Mesenchymal stem cell (in vitro differentiated cells and primary cell): ENCODE results near the gene SLC34A1.

Source experiments
- DNase-seq: peaks from one replicate; pipeline ENCODE4 v3.0.0-alpha.2; 2013
- H2AFZ ChIP-seq: one replicate; pipeline ENCODE4 v1.6.1; 2013; ENCODE audit warnings: low read depth, mild to moderate bottlenecking, control low read depth, inconsistent platforms, low read length, moderate library complexity
- H2AK5ac ChIP-seq: 2 replicates; pipeline ENCODE4 v1.6.1; 2013; ENCODE audit warnings: low read length, moderate library complexity, mild to moderate bottlenecking, inconsistent platforms; ENCODE audit not compliant: severe bottlenecking
- H2BK120ac ChIP-seq: one replicate; pipeline ENCODE4 v1.6.1; 2013; ENCODE audit warnings: low read depth, mild to moderate bottlenecking, inconsistent platforms, low read length, moderate library complexity
- H2BK12ac ChIP-seq, 2 experiments: one replicate each; pipeline ENCODE4 v1.6.1; 2013; ENCODE audit warnings: inconsistent platforms in 2 of 2, low read length in 2 of 2, mild to moderate bottlenecking in 2 of 2, moderate library complexity in 2 of 2, control low read depth in 1 of 2
- H2BK15ac ChIP-seq: one replicate; pipeline ENCODE4 v1.6.1; 2013; ENCODE audit warnings: mild to moderate bottlenecking, low read depth, inconsistent platforms; ENCODE audit not compliant: poor library complexity, severe bottlenecking
- H2BK5ac ChIP-seq: 2 replicates; pipeline ENCODE4 v1.6.1; 2013; ENCODE audit warnings: low read depth, mild to moderate bottlenecking, low read length, control low read depth, inconsistent platforms; ENCODE audit not compliant: poor library complexity, severe bottlenecking
- H3K14ac ChIP-seq, 2 experiments: one replicate each; pipeline ENCODE4 v1.6.1; 2013; ENCODE audit warnings: inconsistent platforms in 2 of 2, low read length in 2 of 2, control low read depth in 1 of 2, mild to moderate bottlenecking in 1 of 2, moderate library complexity in 1 of 2
- H3K18ac ChIP-seq, 2 experiments: one replicate each; pipeline ENCODE4 v1.6.1; 2013; ENCODE audit warnings: inconsistent platforms in 2 of 2, low read length in 2 of 2, control low read depth in 1 of 2, low read depth in 1 of 2, mild to moderate bottlenecking in 1 of 2
- H3K23ac ChIP-seq, 2 experiments: one replicate each; pipeline ENCODE4 v1.6.1; 2013; ENCODE audit warnings: inconsistent platforms in 2 of 2, low read length in 2 of 2, mild to moderate bottlenecking in 2 of 2, moderate library complexity in 2 of 2, control low read depth in 1 of 2
- H3K27ac ChIP-seq: 2 replicates; pipeline ENCODE4 v1.5.1; 2013; ENCODE audit warnings: mild to moderate bottlenecking, moderate library complexity, low read length, control low read depth, inconsistent platforms; ENCODE audit not compliant: poor library complexity, severe bottlenecking
- H3K27me3 ChIP-seq, 2 experiments: 2 replicates each; pipeline versions ENCODE4 v1.6.1 to v1.7.0; 2013; ENCODE audit warnings: low read length in 2 of 2, mild to moderate bottlenecking in 2 of 2, moderate library complexity in 2 of 2, control low read depth in 1 of 2, inconsistent platforms in 1 of 2; ENCODE audit not compliant: control insufficient read depth in 1 of 2, insufficient read depth in 1 of 2
- H3K36me3 ChIP-seq, 2 experiments: 2 replicates each; pipeline versions ENCODE4 v1.6.1 to v1.7.0; 2013; ENCODE audit warnings: low read length in 2 of 2, control low read depth in 1 of 2, inconsistent platforms in 1 of 2, low read depth in 1 of 2, mild to moderate bottlenecking in 1 of 2; ENCODE audit not compliant: insufficient read depth in 2 of 2, control insufficient read depth in 1 of 2
- H3K4ac ChIP-seq, 2 experiments: one replicate each; pipeline ENCODE4 v1.6.1; 2013; ENCODE audit warnings: inconsistent platforms in 2 of 2, low read length in 2 of 2, mild to moderate bottlenecking in 2 of 2, moderate library complexity in 2 of 2, control low read depth in 1 of 2, low read depth in 1 of 2
- H3K4me1 ChIP-seq: 2 replicates; pipeline ENCODE4 v1.6.1; 2013; ENCODE audit warnings: low read depth, low read length, control low read depth; ENCODE audit not compliant: control insufficient read depth, insufficient read depth
- H3K4me2 ChIP-seq: 2 replicates; pipeline ENCODE4 v1.6.1; 2013; ENCODE audit warnings: low read length, mild to moderate bottlenecking, inconsistent platforms; ENCODE audit not compliant: poor library complexity, severe bottlenecking
- H3K4me3 ChIP-seq, 2 experiments: 2 replicates each; pipeline versions ENCODE4 v1.5.1 to v1.7.0; 2013; ENCODE audit warnings: low read length in 2 of 2, mild to moderate bottlenecking in 2 of 2, control low read depth in 1 of 2, low read depth in 1 of 2; ENCODE audit not compliant: insufficient read depth in 1 of 2
- H3K79me1 ChIP-seq: replicated peaks from 2 replicates; pipeline ENCODE4 v1.6.1; 2013; ENCODE audit warnings: mild to moderate bottlenecking, control low read depth, low read length, inconsistent platforms; ENCODE audit not compliant: poor library complexity, severe bottlenecking
- H3K9ac ChIP-seq: 2 replicates; pipeline ENCODE4 v1.7.0; 2013; ENCODE audit warnings: mild to moderate bottlenecking, low read length, moderate library complexity
- H3K9me3 ChIP-seq: 2 replicates; pipeline ENCODE4 v1.7.0; 2013; ENCODE audit warnings: mild to moderate bottlenecking, low read length; ENCODE audit not compliant: control insufficient read depth
- H4K8ac ChIP-seq: one replicate; pipeline ENCODE4 v1.6.1; 2013; ENCODE audit warnings: inconsistent platforms, mild to moderate bottlenecking, low read length, moderate library complexity
- H4K91ac ChIP-seq: one replicate; pipeline ENCODE4 v1.6.1; 2013; ENCODE audit warnings: mild to moderate bottlenecking, low read length, inconsistent platforms
- WGBS: methylation state at CpG from one replicate; pipeline ENCODE4 v1.1.7; 2013; ENCODE audit warnings: mixed read lengths; 5-methylcytosine and 5-hydroxymethylcytosine counted together

The SLC34A1 gene

DNA sequence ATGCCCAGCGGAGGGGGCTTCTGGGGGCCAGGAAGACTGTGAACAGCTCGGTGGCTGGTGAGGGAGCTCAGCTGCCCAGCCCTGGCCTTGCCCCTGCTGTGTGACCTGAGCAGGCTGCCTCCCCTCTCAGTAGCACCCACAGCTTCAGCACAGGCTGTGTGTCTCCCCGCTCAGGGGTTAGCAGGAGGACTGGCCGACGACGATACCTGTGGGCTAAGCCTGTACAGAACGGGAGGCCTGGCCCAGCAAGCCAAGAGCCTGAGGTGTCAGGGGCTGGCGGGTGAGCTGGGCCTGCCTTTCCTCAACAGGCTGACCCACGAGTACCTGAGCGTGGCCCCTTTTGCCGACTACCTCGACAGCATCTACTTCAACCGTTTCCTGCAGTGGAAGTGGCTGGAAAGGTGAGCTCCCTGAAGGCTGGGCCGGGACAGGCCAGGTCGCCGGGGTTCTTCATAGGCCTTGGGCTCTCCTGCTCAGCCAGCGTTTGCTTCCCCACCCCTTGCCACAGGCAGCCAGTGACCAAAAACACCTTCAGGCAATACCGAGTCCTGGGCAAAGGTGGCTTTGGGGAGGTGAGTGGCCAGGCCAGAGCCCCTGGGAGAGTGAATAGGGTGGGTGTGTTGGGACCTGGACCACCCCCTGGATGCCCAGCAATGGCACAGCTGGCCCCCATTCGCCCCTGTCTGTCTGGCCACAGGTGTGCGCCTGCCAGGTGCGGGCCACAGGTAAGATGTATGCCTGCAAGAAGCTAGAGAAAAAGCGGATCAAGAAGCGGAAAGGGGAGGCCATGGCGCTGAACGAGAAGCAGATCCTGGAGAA, 48.8 kb downstream of the SLC34A1 start:
- H2BK5ac ChIP-seq, result no peak overlapping the region
- H3K18ac ChIP-seq, result no peak overlapping the region
- no peak overlapping the region for H2AFZ ChIP-seq
- no peak overlapping the region for H3K4ac ChIP-seq
- no peak overlapping the region for H3K23ac ChIP-seq
- no peaks in the 10 kb centered on the region for H3K27me3 ChIP-seq
- no peak overlapping the region for H2AK5ac ChIP-seq
- H3K9me3 ChIP-seq, result no peaks in the 10 kb centered on the region
- H3K9ac ChIP-seq, result no peak overlapping the region
- no peak overlapping the region for H3K4me2 ChIP-seq
- H3K4me3 ChIP-seq, result no peak overlapping the region
- no peak overlapping the region for H2BK12ac ChIP-seq
- H3K4me1 ChIP-seq, result peaks cover 10% of the 10 kb centered on the region
- H4K91ac ChIP-seq, result no peak overlapping the region
- H3K36me3 ChIP-seq, result peaks cover 61 to 76% of the 10 kb centered on the region in 2 experiments
- 96% methylated on average over 20 of the region's 25 CpGs for WGBS
- H4K8ac ChIP-seq, result no peak overlapping the region
- no peak for DNase-seq
- H3K27ac ChIP-seq, result no peak overlapping the region
- H3K79me1 ChIP-seq, result peaks cover 30% of the 10 kb centered on the region
- no peak overlapping the region for H2BK120ac ChIP-seq
- no peak overlapping the region for H3K14ac ChIP-seq
- H2BK15ac ChIP-seq, result no peak overlapping the region

GRCh38 chr5:177433658-177434217, 49.5 kb downstream of the SLC34A1 start:
- H3K27ac ChIP-seq, result no peak overlapping the region
- 97% methylated on average over 26 of the region's 29 CpGs for WGBS
- no peak overlapping the region for H3K4me2 ChIP-seq
- H2BK5ac ChIP-seq, result no peak overlapping the region
- H3K4me3 ChIP-seq, result no peak overlapping the region
- no peak overlapping the region for H3K18ac ChIP-seq
- no peak overlapping the region for H4K91ac ChIP-seq
- no peak overlapping the region for H3K14ac ChIP-seq
- H2BK15ac ChIP-seq, result no peak overlapping the region
- peak overlapping the region; percentile 2 for H3K9ac ChIP-seq
- H3K9me3 ChIP-seq, result no peaks in the 10 kb centered on the region
- H3K4ac ChIP-seq, result no peak overlapping the region
- peaks cover 66 to 78% of the 10 kb centered on the region in 2 experiments for H3K36me3 ChIP-seq
- H2AFZ ChIP-seq, result no peak overlapping the region
- peaks cover 26% of the 10 kb centered on the region for H3K79me1 ChIP-seq
- no peak overlapping the region for H2BK120ac ChIP-seq
- no peaks in the 10 kb centered on the region for H3K27me3 ChIP-seq
- H2BK12ac ChIP-seq, result no peak overlapping the region
- DNase-seq, result no peak
- peaks cover 6% of the 10 kb centered on the region for H3K4me1 ChIP-seq
- no peak overlapping the region for H4K8ac ChIP-seq
- H2AK5ac ChIP-seq, result no peak overlapping the region
- H3K23ac ChIP-seq, result peak overlapping the region in 1 of 2 experiments; percentile 70

GRCh38 chr5:177434437-177434836, 50.2 kb downstream of the SLC34A1 start:
- H3K9ac ChIP-seq, result peak overlapping the region; percentile 2
- peaks cover 21% of the 10 kb centered on the region for H3K79me1 ChIP-seq
- H2BK12ac ChIP-seq, result no peak overlapping the region
- H2AFZ ChIP-seq, result no peak overlapping the region
- 93% methylated on average over 8 of the region's 8 CpGs for WGBS
- no peak overlapping the region for H2BK15ac ChIP-seq
- H4K8ac ChIP-seq, result no peak overlapping the region
- H3K23ac ChIP-seq, result no peak overlapping the region
- no peak overlapping the region for H3K14ac ChIP-seq
- peaks cover 2% of the 10 kb centered on the region for H3K4me1 ChIP-seq
- no peak overlapping the region for H3K4me3 ChIP-seq
- H3K27ac ChIP-seq, result no peak overlapping the region
- no peak overlapping the region for H2BK120ac ChIP-seq
- H4K91ac ChIP-seq, result no peak overlapping the region
- H3K36me3 ChIP-seq, result peaks cover 69 to 78% of the 10 kb centered on the region in 2 experiments
- no peak overlapping the region for H2BK5ac ChIP-seq
- H3K9me3 ChIP-seq, result no peaks in the 10 kb centered on the region
- H2AK5ac ChIP-seq, result no peak overlapping the region
- DNase-seq, result no peak
- no peak overlapping the region for H3K18ac ChIP-seq
- H3K27me3 ChIP-seq, result no peaks in the 10 kb centered on the region
- H3K4me2 ChIP-seq, result no peak overlapping the region
- H3K4ac ChIP-seq, result no peak overlapping the region

DNA sequence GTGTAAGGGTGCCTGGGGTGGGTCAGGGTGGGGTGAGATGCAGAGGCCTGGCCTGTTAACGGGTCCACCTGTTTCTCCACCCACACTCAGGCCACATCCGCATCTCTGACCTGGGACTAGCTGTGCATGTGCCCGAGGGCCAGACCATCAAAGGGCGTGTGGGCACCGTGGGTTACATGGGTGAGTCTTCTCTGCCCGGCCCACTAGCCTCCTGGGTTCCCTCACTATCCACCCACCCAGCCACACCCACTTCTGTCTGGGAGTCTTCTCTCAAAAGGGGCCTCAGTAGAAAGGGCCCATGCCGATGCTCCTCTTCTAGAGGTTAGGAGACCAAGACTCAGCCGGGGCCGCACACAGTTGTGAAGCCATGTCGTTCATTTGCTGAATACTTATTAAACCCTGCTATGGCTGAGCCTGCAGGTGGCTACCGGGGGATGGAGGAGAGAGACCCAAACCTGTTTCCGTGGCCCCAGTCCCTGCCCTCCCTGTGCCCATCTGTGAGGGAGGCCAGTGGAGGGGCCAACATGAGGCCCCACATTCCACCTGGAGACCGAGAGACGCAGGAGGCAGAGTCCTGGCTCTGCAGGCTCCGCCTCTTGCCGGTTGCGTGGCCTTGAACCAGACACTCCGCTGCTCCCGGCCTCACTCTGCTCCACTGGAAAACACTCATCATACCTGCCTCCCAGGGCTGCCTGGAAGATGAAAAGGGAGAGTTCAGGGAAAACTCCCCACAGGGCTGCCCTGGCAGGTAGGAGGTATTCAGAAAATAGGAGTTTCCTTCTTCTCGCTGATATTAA, 50.9 kb downstream of the SLC34A1 start:
- no peaks in the 10 kb centered on the region for H3K4me1 ChIP-seq
- no peaks in the 10 kb centered on the region for H3K9me3 ChIP-seq
- H2BK120ac ChIP-seq, result no peak overlapping the region
- no peak for DNase-seq
- no peak overlapping the region for H4K91ac ChIP-seq
- no peak overlapping the region for H4K8ac ChIP-seq
- no peak overlapping the region for H2AK5ac ChIP-seq
- H3K27ac ChIP-seq, result no peak overlapping the region
- no peak overlapping the region for H3K18ac ChIP-seq
- no peak overlapping the region for H2BK12ac ChIP-seq
- H2BK15ac ChIP-seq, result no peak overlapping the region
- H2BK5ac ChIP-seq, result no peak overlapping the region
- H3K4me3 ChIP-seq, result no peak overlapping the region
- no peak overlapping the region for H3K4ac ChIP-seq
- no peaks in the 10 kb centered on the region for H3K27me3 ChIP-seq
- no peak overlapping the region for H3K14ac ChIP-seq
- H3K4me2 ChIP-seq, result no peak overlapping the region
- H2AFZ ChIP-seq, result no peak overlapping the region
- no peak overlapping the region for H3K23ac ChIP-seq
- WGBS, result 94% methylated on average over 18 of the region's 20 CpGs
- peaks cover 16% of the 10 kb centered on the region for H3K79me1 ChIP-seq
- peaks cover 69 to 77% of the 10 kb centered on the region in 2 experiments for H3K36me3 ChIP-seq
- H3K9ac ChIP-seq, result no peak overlapping the region
